ENCODE data around the gene MOB1A. TPM values are rescaled to one million over a fixed set of nuclear protein-coding genes. Genes with fewer than 3 reads are reported as not detected.

MOB1A gene
- total RNA-seq, 2 experiments from 2014 or later, result 96.6 to 149 TPM

DNA sequence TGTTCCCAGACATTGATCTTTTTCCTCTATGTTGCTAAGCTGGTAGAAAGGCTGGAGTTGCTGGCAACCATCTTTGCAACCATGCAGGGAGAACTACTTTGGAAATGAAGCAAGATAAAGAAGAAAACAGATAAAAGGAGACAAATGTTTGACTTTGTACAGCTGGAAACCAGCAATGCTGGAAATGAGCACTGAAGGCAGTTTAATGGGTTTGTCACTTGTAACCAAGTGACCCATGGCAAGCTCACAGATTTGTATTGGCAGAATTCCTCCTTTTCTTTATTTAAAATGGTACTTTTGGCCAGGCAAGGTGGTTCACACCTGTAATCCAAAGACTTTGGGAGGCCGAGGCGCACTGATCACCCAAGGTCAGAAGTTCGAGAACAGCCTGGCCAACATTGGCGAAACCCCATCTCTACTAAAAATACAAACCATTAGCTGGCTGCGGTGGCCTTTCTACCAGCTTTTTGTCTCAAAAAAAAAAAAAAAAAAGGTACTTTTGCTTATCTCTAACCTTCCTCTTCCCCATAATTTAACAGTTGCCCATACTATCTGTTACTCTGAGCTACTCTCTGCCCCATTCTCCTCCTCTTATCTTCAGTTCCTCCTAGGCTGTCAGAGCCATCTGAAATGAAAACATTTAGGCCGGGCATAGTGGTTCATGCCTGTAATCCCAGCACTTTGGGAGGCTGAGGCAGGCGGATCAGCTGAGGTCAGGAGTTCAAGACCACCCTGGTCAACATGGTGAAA is 28.9 kb downstream of the MOB1A start:
- H3K27ac Mint-ChIP-seq, result peak overlapping the region; percentile 47
- POLR2A ChIA-PET, result interaction anchor here (0.7 kb wide), 1 partner anchor 10 kb away, joined by 3 read pairs; no protein-coding TSS in a partner anchor
- H3K9me3 Mint-ChIP-seq (ENCODE audit: low read depth), result no peaks in the 10 kb centered on the region
- H3K27me3 Mint-ChIP-seq, result no peaks in the 10 kb centered on the region
- H3K36me3 Mint-ChIP-seq (ENCODE audit: low read depth), result peaks cover 6% of the 10 kb centered on the region
- peaks cover 5% of the 10 kb centered on the region for H3K4me1 Mint-ChIP-seq
- ATAC-seq (no peak), DNase-seq (no peak)
- no peak overlapping the region for H3K4me3 Mint-ChIP-seq
- CTCF ChIA-PET, result interaction anchor here (0.6 to 11.2 kb wide), 9 partner anchors 12 to 325 kb away, joined by 3 to 155 read pairs (median 4); partner anchors contain the start of gene STAMBP
- intact Hi-C loops (cut with DNase I, micrococcal nuclease), result loop anchor here in 1 of 2 experiments (2.0 to 10.0 kb wide), 5 partner anchors 49 to 395 kb away; partner anchors contain the start of genes DGUOK, MTHFD2 and STAMBP

DNA sequence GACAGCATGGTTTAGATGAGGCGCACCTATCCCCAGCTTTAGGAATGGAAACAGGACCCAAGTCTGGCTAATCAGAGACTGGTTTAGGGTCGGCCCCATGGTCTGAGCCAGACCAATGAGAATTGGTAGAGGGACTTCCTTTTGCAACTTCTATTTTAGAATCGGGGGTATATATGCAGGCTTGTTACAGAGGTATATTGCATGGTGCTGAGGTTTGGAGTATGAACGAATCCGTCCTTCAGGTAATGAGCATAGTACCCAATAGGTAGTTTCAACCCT is 29.5 kb downstream of the MOB1A start:
- ATAC-seq (no peak), DNase-seq (no peak)
- H3K4me1 Mint-ChIP-seq, result peaks cover 5% of the 10 kb centered on the region
- intact Hi-C loops (cut with DNase I, micrococcal nuclease), result loop anchor here in 1 of 2 experiments (2.0 to 10.0 kb wide), 5 partner anchors 50 to 394 kb away; partner anchors contain the start of genes DGUOK, MTHFD2 and STAMBP
- H3K4me3 Mint-ChIP-seq, result no peak overlapping the region
- POLR2A ChIA-PET, result no interaction called here
- CTCF ChIA-PET, result interaction anchor here (0.6 to 11.2 kb wide), 9 partner anchors 11 to 370 kb away, joined by 3 to 155 read pairs (median 3); partner anchors contain the start of genes DUSP11, MOB1A and STAMBP
- peaks cover 7% of the 10 kb centered on the region for H3K36me3 Mint-ChIP-seq (ENCODE audit: low read depth)
- H3K27ac Mint-ChIP-seq, result no peak overlapping the region
- no peaks in the 10 kb centered on the region for H3K27me3 Mint-ChIP-seq
- no peaks in the 10 kb centered on the region for H3K9me3 Mint-ChIP-seq (ENCODE audit: low read depth)

DNA sequence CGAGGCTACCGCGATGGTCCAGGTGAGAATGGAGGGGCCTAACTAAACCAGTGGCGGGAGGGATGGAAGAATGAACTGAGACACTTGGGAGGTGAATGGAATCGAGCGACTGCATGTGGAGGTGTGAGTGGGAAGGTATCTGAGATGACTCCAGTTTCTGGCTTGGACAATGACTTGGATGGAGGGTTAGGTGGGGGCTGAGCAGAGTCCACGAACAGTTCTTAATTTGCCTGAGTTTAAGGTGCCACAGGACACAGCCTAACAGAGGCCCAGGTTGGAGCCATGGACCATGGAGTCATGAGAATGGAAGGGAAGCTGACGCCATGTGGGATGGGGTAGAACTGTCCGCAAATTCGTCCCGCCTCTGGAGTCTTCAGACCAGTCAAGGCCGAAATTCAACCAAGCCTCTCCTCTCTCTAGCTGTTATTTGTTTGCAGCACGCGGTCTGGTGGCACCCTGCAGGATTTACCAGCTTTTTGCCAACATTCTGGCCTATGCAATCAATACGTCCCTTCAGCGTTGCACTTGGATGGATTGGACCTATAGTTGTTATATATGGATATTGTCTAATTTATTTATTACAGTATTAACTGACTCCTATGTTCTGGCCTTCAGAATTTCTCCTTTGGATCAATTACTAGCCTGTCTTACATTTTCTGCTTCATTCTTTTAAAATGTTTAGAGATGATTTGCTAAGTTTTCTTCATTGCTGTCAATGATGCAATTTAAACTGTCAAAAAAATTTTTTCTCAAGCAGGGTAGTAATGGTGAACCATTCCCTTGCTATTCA is 30.0 kb downstream of the MOB1A start:
- ATAC-seq, result no peak
- H3K4me1 Mint-ChIP-seq, result peaks cover 5% of the 10 kb centered on the region
- ChIA-PET POLR2A (interaction anchor here (0.5 to 1.0 kb wide), 3 partner anchors 14 to 216 kb away, joined by 3 to 6 read pairs (median 4); no protein-coding TSS in a partner anchor), CTCF (interaction anchor here (0.6 to 11.2 kb wide), 15 partner anchors 11 to 369 kb away, joined by 3 to 155 read pairs (median 3); partner anchors contain the start of genes DUSP11, MOB1A and STAMBP)
- intact Hi-C loops (cut with DNase I, micrococcal nuclease), result loop anchor here (1.0 to 10.0 kb wide), 9 partner anchors 30 to 394 kb away; partner anchors contain the start of genes MTHFD2 (in 2 of the 2), DGUOK (in 1 of the 2), MOB1A (in 1 of the 2) and STAMBP (in 1 of the 2)
- no peak for DNase-seq
- no peak overlapping the region for H3K27ac Mint-ChIP-seq
- H3K4me3 Mint-ChIP-seq, result no peak overlapping the region
- no peaks in the 10 kb centered on the region for H3K9me3 Mint-ChIP-seq (ENCODE audit: low read depth)
- H3K27me3 Mint-ChIP-seq, result no peaks in the 10 kb centered on the region
- H3K36me3 Mint-ChIP-seq (ENCODE audit: low read depth), result peaks cover 8% of the 10 kb centered on the region

DNA sequence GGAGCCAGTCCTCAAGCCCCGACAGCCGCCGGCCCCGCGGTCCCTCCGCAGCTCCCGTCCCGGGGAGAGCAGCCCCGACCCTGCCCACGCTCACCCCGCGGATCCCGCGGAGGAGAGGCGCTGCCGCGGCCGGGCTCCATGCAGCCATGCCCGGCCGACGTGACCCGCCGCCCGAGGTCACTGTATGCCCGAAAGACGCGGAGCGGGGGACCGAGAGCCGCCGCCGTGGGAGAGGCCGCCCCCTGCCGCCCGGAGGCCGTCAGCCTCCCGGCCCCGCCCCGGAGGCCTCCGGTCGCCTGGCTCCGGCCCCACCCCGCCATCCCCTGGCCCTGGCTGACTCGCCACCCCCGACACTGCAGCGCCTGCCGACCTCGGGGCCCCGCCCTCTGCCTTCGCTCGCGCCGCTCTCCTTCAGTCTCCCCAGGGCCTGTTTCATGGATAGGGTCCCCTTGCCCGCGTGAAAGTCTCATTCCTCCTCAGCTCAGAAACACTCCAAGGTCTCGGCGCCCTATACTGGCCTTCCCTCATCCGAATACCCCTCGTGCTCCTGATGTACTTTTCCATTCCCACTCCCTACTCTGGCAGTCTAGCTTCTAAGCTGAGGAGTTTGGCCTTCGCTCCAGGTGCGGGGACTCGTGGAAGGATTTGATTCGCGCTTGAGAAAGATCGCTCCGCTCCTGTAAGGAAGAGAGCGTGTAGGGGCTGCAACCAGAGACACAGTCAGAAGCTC is 30.8 kb downstream of the MOB1A start, which contains the start of gene BOLA3:
BOLA3 (minus strand) TSS at position 186 of the 730 bp plus-strand sequence; CDS start at position 148, 38 bp downstream.
- Mint-ChIP-seq H3K27me3 (no peaks in the 10 kb centered on the region), H3K4me3 (no peak within 1 kb of the TSS), H3K9me3 (ENCODE audit: low read depth) (no peaks in the 10 kb centered on the region), H3K36me3 (ENCODE audit: low read depth) (peaks cover 8% of the 10 kb centered on the region), H3K4me1 (peaks cover 5% of the 10 kb centered on the region), H3K27ac (no peak within 1 kb of the TSS)
- CTCF ChIA-PET, result interaction anchor here (0.6 to 11.2 kb wide), 23 partner anchors 10 to 368 kb away, joined by 3 to 155 read pairs (median 3); partner anchors contain the start of genes DUSP11, MOB1A and STAMBP
- POLR2A ChIA-PET, result interaction anchor here (0.5 to 1.1 kb wide), 5 partner anchors 15 to 409 kb away, joined by 3 to 6 read pairs (median 3); partner anchors contain the start of gene MOB1A
- ATAC-seq (peak; percentile 94), DNase-seq (peak; percentile 94)
- intact Hi-C loops (cut with DNase I, micrococcal nuclease), result loop anchor here (1.0 to 10.0 kb wide), 16 partner anchors 28 to 411 kb away; partner anchors contain the start of genes MOB1A (in 2 of the 2), MTHFD2 (in 2 of the 2), STAMBP (in 2 of the 2) and DGUOK (in 1 of the 2)

DNA sequence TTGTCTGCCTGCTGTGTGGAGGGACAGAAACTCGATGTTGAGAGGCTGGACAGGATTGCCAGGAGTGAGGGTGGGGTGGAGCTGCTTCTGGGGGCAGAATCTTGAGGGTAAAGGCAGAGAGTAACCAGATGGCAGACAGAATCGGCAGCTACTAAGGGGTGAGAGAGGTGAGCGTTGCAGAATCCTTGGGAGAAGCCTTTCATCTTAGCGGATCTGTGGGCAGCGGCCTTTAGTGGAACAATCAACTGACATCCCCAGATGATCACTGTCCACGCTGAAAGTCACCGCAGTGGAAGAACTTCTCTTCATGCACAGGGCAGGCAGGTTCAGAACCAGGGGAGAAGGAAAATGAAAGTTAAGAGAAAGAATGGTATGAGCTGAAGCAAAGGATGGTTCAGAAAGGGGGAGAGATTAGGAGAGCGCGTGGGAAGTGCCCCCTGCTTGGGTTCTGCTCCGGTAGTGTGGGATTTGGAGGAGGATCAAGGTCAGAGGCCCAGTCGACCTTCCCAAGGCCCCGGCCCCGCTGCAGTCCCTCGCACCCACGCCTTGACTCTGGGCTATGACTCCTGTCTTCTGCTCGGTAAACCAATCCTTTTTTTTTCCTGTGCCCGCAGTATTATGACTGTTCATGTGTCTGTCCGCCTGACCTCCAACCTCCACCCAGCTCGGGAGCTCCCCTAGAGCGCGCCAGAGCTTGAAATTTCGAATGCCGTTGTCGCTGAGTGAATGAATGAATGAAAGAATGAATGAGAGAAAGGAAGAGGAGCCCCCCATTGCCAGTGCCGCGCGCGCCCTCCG is 31.6 kb downstream of the MOB1A start:
- Mint-ChIP-seq H3K27ac (no peak overlapping the region), H3K4me3 (no peak overlapping the region), H3K36me3 (ENCODE audit: low read depth) (peaks cover 12% of the 10 kb centered on the region), H3K4me1 (peaks cover 5% of the 10 kb centered on the region), H3K9me3 (ENCODE audit: low read depth) (no peaks in the 10 kb centered on the region), H3K27me3 (no peaks in the 10 kb centered on the region)
- CTCF ChIA-PET, result interaction anchor here (0.6 to 11.2 kb wide), 16 partner anchors 9 to 322 kb away, joined by 3 to 155 read pairs (median 4); partner anchors contain the start of genes MOB1A and STAMBP
- ATAC-seq (peak; percentile 60), DNase-seq (peak; percentile 75)
- POLR2A ChIA-PET, result interaction anchor here (0.8 to 1.1 kb wide), 4 partner anchors 31 to 409 kb away, joined by 3 to 4 read pairs (median 3); partner anchors contain the start of genes MOB1A and MTHFD2
- intact Hi-C loops (cut with DNase I, micrococcal nuclease), result loop anchor here (1.0 to 10.0 kb wide), 11 partner anchors 27 to 410 kb away; partner anchors contain the start of genes STAMBP (in 2 of the 2), DGUOK (in 1 of the 2), DUSP11 (in 1 of the 2) and MOB1A (in 1 of the 2)

DNA sequence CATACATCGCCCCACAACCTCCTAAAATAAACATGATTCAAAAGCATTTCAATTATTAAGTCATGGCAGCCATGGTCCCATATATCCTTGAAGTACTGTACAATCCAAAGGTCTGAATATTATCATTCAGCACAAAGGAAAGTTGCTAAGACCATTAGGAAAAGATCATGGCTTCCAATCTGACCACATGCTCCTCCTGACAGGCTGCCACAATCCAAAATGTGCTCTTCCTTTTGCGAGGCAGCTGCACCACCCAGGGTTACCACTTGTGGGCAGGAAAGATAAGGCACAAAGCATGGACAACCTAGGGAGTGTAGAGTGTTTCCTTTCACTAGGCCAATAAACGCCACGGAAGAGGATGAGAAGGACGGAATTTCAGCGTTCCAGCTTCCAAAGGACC is 36.3 kb downstream of the MOB1A start:
- no peak overlapping the region for H3K4me3 Mint-ChIP-seq
- no peaks in the 10 kb centered on the region for H3K9me3 Mint-ChIP-seq (ENCODE audit: low read depth)
- H3K36me3 Mint-ChIP-seq (ENCODE audit: low read depth), result peaks cover 21% of the 10 kb centered on the region
- POLR2A ChIA-PET, result no interaction called here
- H3K4me1 Mint-ChIP-seq, result peaks cover 5% of the 10 kb centered on the region
- DNase-seq (no peak), ATAC-seq (no peak)
- H3K27me3 Mint-ChIP-seq, result no peaks in the 10 kb centered on the region
- H3K27ac Mint-ChIP-seq, result no peak overlapping the region
- CTCF ChIA-PET, result interaction anchor here (0.9 to 1.0 kb wide), 2 partner anchors 13 to 22 kb away, joined by 3 to 4 read pairs; no protein-coding TSS in a partner anchor
- intact Hi-C loops (cut with DNase I, micrococcal nuclease), result loop anchor here in 1 of 2 experiments (10.0 kb wide), 2 partner anchors 318 to 388 kb away; partner anchors contain the start of gene STAMBP

DNA sequence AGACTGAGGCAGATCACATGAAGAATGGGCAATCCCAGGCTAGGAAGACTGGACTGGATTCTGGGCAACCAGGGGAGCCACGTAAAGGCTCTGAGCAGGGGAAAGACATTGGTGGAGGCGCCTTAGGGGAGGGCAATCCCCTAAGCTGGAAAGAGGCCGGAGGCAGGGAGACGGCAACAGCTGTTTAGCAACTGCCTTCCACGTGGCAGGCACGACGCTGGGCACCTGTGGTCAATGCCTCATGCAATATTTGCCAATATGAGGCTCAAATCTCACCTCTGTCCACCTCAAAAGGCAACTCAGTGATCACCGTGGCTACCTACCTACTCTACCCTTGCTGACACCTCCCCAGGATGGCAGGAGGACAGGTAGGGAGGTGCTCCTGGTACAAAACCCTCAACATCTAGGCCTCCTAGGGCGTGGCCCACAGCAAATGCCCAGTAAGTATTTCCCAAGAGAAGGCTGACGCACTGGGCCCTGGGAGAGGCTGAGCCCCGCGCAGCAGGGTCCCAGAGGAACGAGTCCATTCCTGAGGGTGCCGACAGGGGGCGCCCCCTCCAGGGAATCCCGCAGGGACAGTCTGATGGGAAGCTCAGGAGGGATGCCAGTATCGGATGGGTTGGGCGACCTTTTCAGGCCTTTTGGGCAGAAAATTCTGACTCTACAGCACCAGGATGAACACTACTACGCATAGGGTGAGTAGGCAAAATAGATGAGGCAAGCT is 39.9 kb downstream of the MOB1A start:
- CTCF ChIA-PET, result interaction anchor here (0.7 to 1.1 kb wide), 3 partner anchors 8 to 24 kb away, joined by 4 to 5 read pairs (median 4); no protein-coding TSS in a partner anchor

DNA sequence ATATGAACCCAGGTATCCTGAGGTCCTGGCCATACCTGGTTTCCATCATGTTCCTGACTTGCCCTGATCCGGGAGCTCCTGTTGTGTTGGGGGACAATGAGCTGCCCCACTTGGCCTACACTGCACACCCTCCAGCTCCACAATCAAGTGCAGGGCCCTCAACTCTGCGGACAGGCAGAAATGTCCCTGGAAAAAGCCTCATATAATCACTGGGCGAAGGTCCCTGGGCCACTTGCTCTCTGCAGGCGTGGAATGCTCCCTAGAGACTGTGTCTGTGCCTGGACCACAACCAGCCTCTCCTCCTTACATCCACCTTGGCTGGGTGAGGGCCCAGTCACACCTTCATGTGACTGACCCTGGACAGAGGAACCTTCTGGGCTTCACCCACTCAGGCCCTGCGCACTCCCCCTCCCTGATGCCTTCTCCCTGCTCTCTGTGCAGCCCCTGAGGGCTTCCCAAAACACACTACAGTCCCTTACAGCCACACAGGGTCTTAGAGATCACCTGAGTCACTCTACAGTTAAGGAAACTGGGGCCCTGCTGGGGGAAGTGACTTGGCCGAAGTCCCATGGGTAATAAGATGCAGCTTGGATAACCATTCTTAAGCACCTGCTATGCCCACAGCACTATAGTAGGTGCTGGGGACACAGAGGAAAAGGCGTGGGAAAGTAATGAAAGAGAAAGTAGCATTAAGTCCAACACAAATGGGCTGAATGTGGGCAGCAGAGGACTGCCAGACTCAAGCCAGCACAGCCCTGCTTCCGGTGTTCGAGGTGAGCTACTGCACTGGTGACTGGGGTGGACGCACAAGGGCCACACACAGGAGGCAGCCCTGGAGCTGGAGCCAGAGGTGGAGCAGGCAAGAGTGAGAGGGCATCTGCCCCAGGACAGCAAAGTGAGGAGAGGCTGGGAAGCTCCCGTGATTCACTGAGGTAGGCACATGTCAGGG is 40.8 kb downstream of the MOB1A start:
- ATAC-seq, result no peak
- no peak overlapping the region for H3K4me3 Mint-ChIP-seq
- no peaks in the 10 kb centered on the region for H3K4me1 Mint-ChIP-seq
- H3K27ac Mint-ChIP-seq, result no peak overlapping the region
- no peak for DNase-seq
- H3K36me3 Mint-ChIP-seq (ENCODE audit: low read depth), result peaks cover 33% of the 10 kb centered on the region
- CTCF ChIA-PET, result interaction anchor here (0.7 to 1.3 kb wide), 3 partner anchors 9 to 24 kb away, joined by 3 to 4 read pairs (median 4); no protein-coding TSS in a partner anchor
- no peaks in the 10 kb centered on the region for H3K27me3 Mint-ChIP-seq
- intact Hi-C loops (cut with DNase I, micrococcal nuclease), result no loop called here
- H3K9me3 Mint-ChIP-seq (ENCODE audit: low read depth), result peaks cover 4% of the 10 kb centered on the region
- POLR2A ChIA-PET, result no interaction called here

More for the DNA sequence above, 39.9 kb downstream of the MOB1A start:
- intact Hi-C loops (cut with DNase I, micrococcal nuclease), result no loop called here
- Mint-ChIP-seq H3K9me3 (ENCODE audit: low read depth) (no peaks in the 10 kb centered on the region), H3K27me3 (no peaks in the 10 kb centered on the region), H3K36me3 (ENCODE audit: low read depth) (peaks cover 25% of the 10 kb centered on the region), H3K27ac (no peak overlapping the region), H3K4me3 (no peak overlapping the region), H3K4me1 (no peaks in the 10 kb centered on the region)
- no peak for ATAC-seq
- POLR2A ChIA-PET, result no interaction called here
- no peak for DNase-seq

Measured in activated CD4-positive, alpha-beta T cell treated with anti-CD3 and anti-CD28 coated beads for 36 hours (primary cell).